ENCODE results near the gene GLT8D2. TPM values are rescaled to one million over a fixed set of nuclear protein-coding genes. Genes with fewer than 3 reads are reported as not detected.

Gene GLT8D2
- polyA plus RNA-seq, 1 of the 3 experiments (the other 2 are of a cell fraction) = 50.0 TPM

- TF ChIP-seq EZH2phosphoT487 (IDR thresholded peaks at IDR 0.05; ENCODE audit: borderline replicate concordance, low read depth) = no peak
- TF ChIP-seq TAF1 (IDR thresholded peaks at IDR 0.05; ENCODE audit: borderline replicate concordance, low read depth, low read length) = no peak
- TF ChIP-seq ELF1 (IDR thresholded peaks at IDR 0.05) = no peak
- TF ChIP-seq JUND (IDR thresholded peaks at IDR 0.05) = peak; percentile 77
- TF ChIP-seq RFX5 (IDR thresholded peaks at IDR 0.05; ENCODE audit: low read length) = no peak
- peak in 1 of 2 experiments; percentile 63; a peak in 1 of 4 replicates for TF ChIP-seq EP300 (IDR thresholded peaks at IDR 0.05; ENCODE audit: borderline replicate concordance in 1 of 2, low read depth in 1 of 2, low read length in 1 of 2)
- TF ChIP-seq MXI1 (IDR thresholded peaks at IDR 0.05; ENCODE audit: low read depth, low read length) = no peak
- no peak for TF ChIP-seq IRF3 (IDR thresholded peaks at IDR 0.05; ENCODE audit: low read depth, low read length)
- no peak for TF ChIP-seq MEF2A (IDR thresholded peaks at IDR 0.05; ENCODE audit: borderline replicate concordance, low read depth)
Measured at GRCh38 chr12:103969391-103969790, 80.6 kb downstream of the GLT8D2 start (continued).

- peaks cover 6 to 22% of the 10 kb centered on the region in 2 experiments for H3K4me1 ChIP-seq (ENCODE audit: control insufficient read depth in 1 of 2, insufficient read depth in 2 of 2, low read depth in 1 of 2, low read length in 1 of 2)
- no peak for DNase-seq
Measured at GRCh38 chr12:103966736-103967135, 83.3 kb downstream of the GLT8D2 start.

More at GRCh38 chr12:103966736-103967135, 83.3 kb downstream of the GLT8D2 start:
- H3K9me3 ChIP-seq = no peaks in the 10 kb centered on the region
- peak overlapping the region; percentile 91 to 92 for H3K27ac ChIP-seq (ENCODE audit: low read depth in 2 of 2, low read length in 1 of 2)
- peaks cover 18% of the 10 kb centered on the region for H3F3A ChIP-seq (replicated peaks; ENCODE audit: insufficient read depth)
- ChIA-PET POLR2A (interaction anchor here (1.2 to 2.5 kb wide), 10 partner anchors 10 to 1141 kb away, joined by 3 to 77 read pairs (median 12); partner anchors contain the start of genes HCFC2, HSP90B1 and WASHC4), CTCF (interaction anchor here (1.3 to 2.1 kb wide), 2 partner anchors 10 to 142 kb away, joined by 4 to 10 read pairs; a partner anchor contains a TSS)
- H3K79me2 ChIP-seq (ENCODE audit: insufficient read depth) = peaks cover 87% of the 10 kb centered on the region
- H3K4me3 ChIP-seq (ENCODE audit: low read depth in 2 of 2, low read length in 1 of 2) = peak overlapping the region; percentile 67 to 97
- WGBS (ENCODE audit: low lambda C conversion rate) = 21% methylated on average over 1 of the region's 1 CpG
- peak overlapping the region; percentile 43; the same call in 1 of the 2 replicates for H2AFZ ChIP-seq (ENCODE audit: low read depth)
- peak overlapping the region; percentile 91 for H3K4me2 ChIP-seq
- TF ChIP-seq EP300 (IDR thresholded peaks at IDR 0.05; ENCODE audit: borderline replicate concordance in 1 of 2, low read depth in 1 of 2, low read length in 1 of 2) = no peak
- no peak for TF ChIP-seq SMC3 (IDR thresholded peaks at IDR 0.05; ENCODE audit: low read depth, low read length)
- TF ChIP-seq USF1 (IDR thresholded peaks at IDR 0.05; ENCODE audit: borderline replicate concordance, low read depth) = no peak
- TF ChIP-seq SIN3A (IDR thresholded peaks at IDR 0.05; ENCODE audit: borderline replicate concordance, low read depth, low read length) = no peak
- no peak for TF ChIP-seq MEF2A (IDR thresholded peaks at IDR 0.05; ENCODE audit: borderline replicate concordance, low read depth)
- no peak for TF ChIP-seq CHD2 (IDR thresholded peaks at IDR 0.05; ENCODE audit: low read length, partially characterized antibody)
- no peak for TF ChIP-seq CTCF (IDR thresholded peaks at IDR 0.05)
- TF ChIP-seq TAF1 (IDR thresholded peaks at IDR 0.05; ENCODE audit: borderline replicate concordance, low read depth, low read length) = no peak
- TF ChIP-seq MXI1 (IDR thresholded peaks at IDR 0.05; ENCODE audit: low read depth, low read length) = no peak
- TF ChIP-seq RFX5 (IDR thresholded peaks at IDR 0.05; ENCODE audit: low read length) = no peak
- TF ChIP-seq TEAD4 (IDR thresholded peaks at IDR 0.05; ENCODE audit: borderline replicate concordance, insufficient read depth) = no peak
- TF ChIP-seq GABPA (IDR thresholded peaks at IDR 0.05; ENCODE audit: low read depth) = no peak
- no peak for TF ChIP-seq YY1 (IDR thresholded peaks at IDR 0.05; ENCODE audit: low read depth)
- TF ChIP-seq GATA2 (CRISPR knock-in tag; IDR thresholded peaks at IDR 0.05) = no peak
- TF ChIP-seq EZH2phosphoT487 (IDR thresholded peaks at IDR 0.05; ENCODE audit: borderline replicate concordance, low read depth) = no peak
- TF ChIP-seq IRF3 (IDR thresholded peaks at IDR 0.05; ENCODE audit: low read depth, low read length) = no peak
- TF ChIP-seq FOXM1 (IDR thresholded peaks at IDR 0.05; ENCODE audit: low read depth) = no peak
- TF ChIP-seq PBX3 (IDR thresholded peaks at IDR 0.05) = no peak
- H4K20me1 ChIP-seq (ENCODE audit: insufficient read depth) = peaks cover 19% of the 10 kb centered on the region
- peaks cover 0 to 16% of the 10 kb centered on the region in 2 experiments for H3K36me3 ChIP-seq (replicated peaks in 1 of 2; ENCODE audit: control insufficient read depth in 1 of 2, insufficient read depth in 2 of 2, low read length in 1 of 2)
- peak overlapping the region; percentile 96 for H3K9ac ChIP-seq
- H3K9me2 ChIP-seq = no peaks in the 10 kb centered on the region
- H3K27me3 ChIP-seq (ENCODE audit: insufficient read depth) = no peaks in the 10 kb centered on the region
